HG02798 (cell line): Measurements from ENCODE around the gene TENM4.

Experiments used
- ATAC-seq: cut with Tn5 transposase; IDR thresholded peaks from one replicate; pipeline ENCODE4 v1.9.1; 2021; ENCODE audit warnings: mild to moderate bottlenecking; ENCODE audit not compliant: unreplicated experiment, poor library complexity

TENM4 gene

GRCh38 chr11:79262221-79262620, 178.6 kb downstream of the TENM4 start:
- no peak for ATAC-seq

GRCh38 chr11:79261684-79262083, 179.1 kb downstream of the TENM4 start:
- ATAC-seq: no peak

GRCh38 chr11:79259800-79260199, 181.0 kb downstream of the TENM4 start:
- ATAC-seq: no peak

- no peak for ATAC-seq
Observed at GRCh38 chr11:79258576-79258975, 182.3 kb downstream of the TENM4 start.

GRCh38 chr11:79255965-79256364, 184.9 kb downstream of the TENM4 start:
- no peak for ATAC-seq

GRCh38 chr11:79253280-79253679, 187.6 kb downstream of the TENM4 start:
- no peak for ATAC-seq

GRCh38 chr11:79249295-79249993, 191.4 kb downstream of the TENM4 start:
- no peak for ATAC-seq

- ATAC-seq: no peak
Observed at GRCh38 chr11:79244798-79245197, 196.0 kb downstream of the TENM4 start.

- ATAC-seq: no peak
Observed at GRCh38 chr11:79244241-79244772, 196.5 kb downstream of the TENM4 start.

GRCh38 chr11:79243422-79244210, 197.2 kb downstream of the TENM4 start:
- ATAC-seq: no peak

- no peak for ATAC-seq
Observed at GRCh38 chr11:79242616-79243015, 198.2 kb downstream of the TENM4 start.

GRCh38 chr11:79241852-79242241, 199.0 kb downstream of the TENM4 start:
- no peak for ATAC-seq

GRCh38 chr11:79241205-79241851, 199.5 kb downstream of the TENM4 start:
- ATAC-seq: no peak

- ATAC-seq: no peak
Observed at GRCh38 chr11:79237703-79238102, 203.1 kb downstream of the TENM4 start.

- ATAC-seq: no peak
Observed at GRCh38 chr11:79237091-79237490, 203.7 kb downstream of the TENM4 start.

GRCh38 chr11:79236541-79236971, 204.3 kb downstream of the TENM4 start:
- ATAC-seq: no peak

- no peak for ATAC-seq
Observed at GRCh38 chr11:79235696-79236095, 205.1 kb downstream of the TENM4 start.

- no peak for ATAC-seq
Observed at GRCh38 chr11:79232346-79232745, 208.5 kb downstream of the TENM4 start.

- no peak for ATAC-seq
Observed at GRCh38 chr11:79229047-79229446, 211.8 kb downstream of the TENM4 start.

- no peak for ATAC-seq
Observed at GRCh38 chr11:79227767-79228755, 212.8 kb downstream of the TENM4 start.
